Measurements from ENCODE around the gene SPATA45. TPM values are rescaled to one million over a fixed set of nuclear protein-coding genes. Genes with fewer than 3 reads are reported as not detected.

Gene SPATA45
- total and polyA plus RNA-seq, 2 of the 13 experiments (the other 11 are each of a cell fraction or from before 2014, with no cell fraction given) = 0.17 to 0.64 TPM

- ATAC-seq (no peak), DNase-seq (ENCODE audit: low spot score) (no peak), FAIRE-seq (no peak)
- 86% methylated on average over 1 of the region's 1 CpG for WGBS (ENCODE audit: low lambda C conversion rate)
- Histone ChIP-seq H3K9ac (ENCODE audit: insufficient read depth, low read depth, low read length) (no peak overlapping the region), H3K79me2 (ENCODE audit: insufficient read depth, low read length) (peaks cover 24% of the 10 kb centered on the region), H3K4me2 (ENCODE audit: low read depth, low read length) (no peak overlapping the region), H3K4me1 (ENCODE audit: insufficient read depth, low read length) (peaks cover 29% of the 10 kb centered on the region), H3K36me3 (replicated peaks in 1 of 2; ENCODE audit: control insufficient read depth in 1 of 2, insufficient read depth in 2 of 2, low read length in 2 of 2) (peaks cover 3 to 39% of the 10 kb centered on the region in 2 experiments; a peak in 4 of 5 replicates), H3K27ac (ENCODE audit: extremely low read length, insufficient read depth, low read length) (no peak overlapping the region), H3K4me3 (replicated peaks in 1 of 3; ENCODE audit: insufficient read depth in 1 of 3, low read depth in 2 of 3, low read length in 3 of 3) (no peak overlapping the region), H3K9me3 (ENCODE audit: low read length) (no peaks in the 10 kb centered on the region), H3K27me3 (ENCODE audit: control insufficient read depth in 1 of 2, insufficient read depth in 2 of 2, low read length in 2 of 2) (no peaks in the 10 kb centered on the region; a peak in 2 of 5 replicates), H2AFZ (ENCODE audit: low read length) (no peak overlapping the region), H4K20me1 (ENCODE audit: insufficient read depth, low read length) (peaks cover 3% of the 10 kb centered on the region; the same call in 1 of the 2 replicates)
- in situ Hi-C loops (cut with HindIII; ENCODE audit: extremely low pct_ligation_motif_present, low pct_unique_long_range_greater_than_20kb) (no loop called here), intact Hi-C loops (cut with micrococcal nuclease; ENCODE audit: unreplicated experiment) (loop anchor here (10.0 kb wide), 1 partner anchor 311 kb away; no protein-coding TSS in a partner anchor)
- BruUV-seq (replicated peaks) = no TSS peak
- no peak for TF ChIP-seq ZNF33A (CRISPR knock-in tag; IDR thresholded peaks at IDR 0.05; ENCODE audit: borderline replicate concordance)
- TF ChIP-seq ZNF784 (CRISPR knock-in tag; IDR thresholded peaks at IDR 0.05; ENCODE audit: borderline replicate concordance) = no peak
- TF ChIP-seq HNRNPK (IDR thresholded peaks at IDR 0.05; ENCODE audit: low read depth, low read length, poor library complexity, severe bottlenecking) = peak; percentile 29
- ChIA-PET POLR2A (no interaction called here), CTCF (ENCODE audit: low intra/inter-chr PET ratio, low total read pairs) (no interaction called here)
These were observed 61.6 kb downstream of the SPATA45 start for GRCh38 chr1:212785871-212786270.

GRCh38 chr1:212783976-212784375 is 63.5 kb downstream of the SPATA45 start:
- peaks cover 3 to 42% of the 10 kb centered on the region in 2 experiments; a peak in 4 of 5 replicates for H3K36me3 ChIP-seq (replicated peaks in 1 of 2; ENCODE audit: control insufficient read depth in 1 of 2, insufficient read depth in 2 of 2, low read length in 2 of 2)
- H3K9ac ChIP-seq (ENCODE audit: insufficient read depth, low read depth, low read length) = no peak overlapping the region
- no peaks in the 10 kb centered on the region for H3K9me3 ChIP-seq (ENCODE audit: low read length)
- no TSS peak for BruUV-seq (replicated peaks)
- no peak overlapping the region for H3K4me3 ChIP-seq (replicated peaks in 1 of 3; ENCODE audit: insufficient read depth in 1 of 3, low read depth in 2 of 3, low read length in 3 of 3)
- H4K20me1 ChIP-seq (ENCODE audit: insufficient read depth, low read length) = peaks cover 3% of the 10 kb centered on the region; the same call in 1 of the 2 replicates
- POLR2A ChIA-PET = no interaction called here
- WGBS (ENCODE audit: low lambda C conversion rate) = 98% methylated on average over 1 of the region's 1 CpG
- no peaks in the 10 kb centered on the region; a peak in 1 of 5 replicates for H3K27me3 ChIP-seq (ENCODE audit: control insufficient read depth in 1 of 2, insufficient read depth in 2 of 2, low read length in 2 of 2)
- H3K4me2 ChIP-seq (ENCODE audit: low read depth, low read length) = no peak overlapping the region
- ATAC-seq (no peak), DNase-seq (ENCODE audit: low spot score) (no peak), FAIRE-seq (no peak)
- in situ Hi-C loops (cut with HindIII; ENCODE audit: extremely low pct_ligation_motif_present, low pct_unique_long_range_greater_than_20kb) = loop anchor here (5.0 kb wide), 1 partner anchor 117 kb away; no protein-coding TSS in a partner anchor
- intact Hi-C loops (cut with micrococcal nuclease; ENCODE audit: unreplicated experiment) = loop anchor here (10.0 kb wide), 1 partner anchor 309 kb away; no protein-coding TSS in a partner anchor
- peaks cover 20% of the 10 kb centered on the region; the same call in 1 of the 2 replicates for H3K4me1 ChIP-seq (ENCODE audit: insufficient read depth, low read length)
- peaks cover 12% of the 10 kb centered on the region for H3K79me2 ChIP-seq (ENCODE audit: insufficient read depth, low read length)
- no peak overlapping the region for H3K27ac ChIP-seq (ENCODE audit: extremely low read length, insufficient read depth, low read length)
- CTCF ChIA-PET (ENCODE audit: low intra/inter-chr PET ratio, low total read pairs) = interaction anchor here (3.8 kb wide), 1 partner anchor 119 kb away, joined by 31 read pairs; no protein-coding TSS in a partner anchor
- no peak overlapping the region for H2AFZ ChIP-seq (ENCODE audit: low read length)
- TF ChIP-seq IRF1 (CRISPR knock-in tag; IDR thresholded peaks at IDR 0.05; ENCODE audit: low read depth) (no peak), RFXAP (CRISPR knock-in tag; IDR thresholded peaks at IDR 0.05; ENCODE audit: borderline replicate concordance) (no peak), SP5 (CRISPR knock-in tag; IDR thresholded peaks at IDR 0.05; ENCODE audit: borderline replicate concordance, low read depth) (no peak), ZNF749 (CRISPR knock-in tag; IDR thresholded peaks at IDR 0.05; ENCODE audit: borderline replicate concordance) (no peak), ZNF10 (CRISPR knock-in tag; IDR thresholded peaks at IDR 0.05; ENCODE audit: borderline replicate concordance, low read depth) (no peak), THAP7 (CRISPR knock-in tag; IDR thresholded peaks at IDR 0.05) (no peak), YY1 (IDR thresholded peaks at IDR 0.05; ENCODE audit: insufficient read depth, insufficient replicate concordance, low read depth, low read length) (no peak), SMAD3 (CRISPR knock-in tag; IDR thresholded peaks at IDR 0.05) (no peak), CREM (IDR thresholded peaks at IDR 0.05) (no peak), CREM (CRISPR knock-in tag; IDR thresholded peaks at IDR 0.05) (no peak), DNMT1 (CRISPR knock-in tag; IDR thresholded peaks at IDR 0.05) (no peak), ATF7 (IDR thresholded peaks at IDR 0.05) (no peak), ATF7 (CRISPR knock-in tag; IDR thresholded peaks at IDR 0.05) (no peak), HOXA5 (CRISPR knock-in tag; IDR thresholded peaks at IDR 0.05) (no peak), SSRP1 (CRISPR knock-in tag; IDR thresholded peaks at IDR 0.05) (no peak)

All from HepG2 (cell line).